Vagina (tissue), 2 donors: ENCODE measurements around the gene VBP1.

ENCODE experiments used
- CTCF ChIP-seq, 3 experiments: fragments of 450-650 bp in 2 of 3; fragments of 200-600 bp in 1 of 3; sonication (generic) in 1 of 3; IDR thresholded peaks; one replicate each; pipeline ENCODE4 v1.5.1; 2017 to 2019; ENCODE audit warnings: antibody characterized with exemption in 3 of 3, mild to moderate bottlenecking in 2 of 3, moderate library complexity in 2 of 3
- POLR2A ChIP-seq, 2 donors: fragments of 450-650 bp; IDR thresholded peaks; one replicate each; pipeline ENCODE4 v1.6.1; 2017; ENCODE audit warnings: antibody characterized with exemption in 2 of 2, mild to moderate bottlenecking in 2 of 2, moderate library complexity in 2 of 2
- POLR2AphosphoS5 ChIP-seq, 2 donors: sonication (generic); formaldehyde crosslinking; IDR thresholded peaks; one replicate each; pipeline ENCODE4 v1.9.0; 2017; ENCODE audit warnings: antibody characterized with exemption in 2 of 2, mild to moderate bottlenecking in 2 of 2, low read depth in 1 of 2; ENCODE audit not compliant: insufficient read depth in 1 of 2

GRCh38 chrX:155242300-155242699 lies 26.0 kb downstream of the VBP1 start:
- TF ChIP-seq CTCF (IDR thresholded peaks at IDR 0.05) (no peak), POLR2AphosphoS5 (IDR thresholded peaks at IDR 0.05; ENCODE audit: insufficient read depth in 1 of 2, low read depth in 1 of 2) (no peak), POLR2A (IDR thresholded peaks at IDR 0.05) (no peak)
